H9 (cell line): ENCODE results near the gene DOCK9. TPM values are rescaled to one million over a fixed set of nuclear protein-coding genes. Genes with fewer than 3 reads are reported as not detected.

Experiments used
- DNase-seq: peaks from one replicate; pipeline ENCODE4 v3.0.0-alpha.2; 2017
- H2AFZ ChIP-seq: one replicate; pipeline ENCODE4 v1.6.1; 2013; ENCODE audit warnings: mild to moderate bottlenecking, low read length, control low read depth, moderate library complexity
- H2AK5ac ChIP-seq: 2 replicates; pipeline ENCODE4 v1.6.1; 2013; ENCODE audit warnings: low read length, control low read depth, mixed read lengths; ENCODE audit not compliant: insufficient read length
- H2BK120ac ChIP-seq: one replicate; pipeline ENCODE4 v1.6.1; 2013; ENCODE audit warnings: low read depth, mild to moderate bottlenecking, low read length, control low read depth, inconsistent platforms; ENCODE audit not compliant: poor library complexity, severe bottlenecking
- H2BK12ac ChIP-seq: 2 replicates; pipeline ENCODE4 v1.6.1; 2013; ENCODE audit warnings: low read length, control low read depth, mixed read lengths, low read depth; ENCODE audit not compliant: insufficient read length
- H2BK15ac ChIP-seq: 2 replicates; pipeline ENCODE4 v1.6.1; 2013; ENCODE audit warnings: low read depth, low read length, control low read depth
- H2BK20ac ChIP-seq: one replicate; pipeline ENCODE4 v1.6.1; 2013; ENCODE audit warnings: low read depth, mild to moderate bottlenecking, low read length, control low read depth, inconsistent platforms; ENCODE audit not compliant: poor library complexity, severe bottlenecking
- H2BK5ac ChIP-seq: 2 replicates; pipeline ENCODE4 v1.6.1; 2013; ENCODE audit warnings: low read length, control low read depth, mixed read lengths; ENCODE audit not compliant: insufficient read length
- H3K14ac ChIP-seq: 2 replicates; pipeline ENCODE4 v1.6.1; 2013; ENCODE audit warnings: low read length, control low read depth; ENCODE audit not compliant: insufficient read depth
- H3K18ac ChIP-seq: 2 replicates; pipeline ENCODE4 v1.6.1; 2013; ENCODE audit warnings: low read depth, mild to moderate bottlenecking, mixed read lengths, low read length, control low read depth; ENCODE audit not compliant: insufficient read length
- H3K23ac ChIP-seq: 2 replicates; pipeline ENCODE4 v1.6.1; 2013; ENCODE audit warnings: low read length, control low read depth, mixed read lengths, low read depth; ENCODE audit not compliant: insufficient read length
- H3K23me2 ChIP-seq: 2 replicates; pipeline ENCODE4 v1.6.1; 2013; ENCODE audit warnings: low read depth, mild to moderate bottlenecking, mixed read lengths, low read length, control low read depth; ENCODE audit not compliant: insufficient read length, poor library complexity, severe bottlenecking
- H3K27ac ChIP-seq: 2 replicates; pipeline ENCODE4 v1.5.1; 2013; ENCODE audit warnings: low read length, control low read depth, mixed read lengths, low read depth; ENCODE audit not compliant: insufficient read length
- H3K27me3 ChIP-seq: 2 replicates; pipeline ENCODE4 v1.6.1; 2013; ENCODE audit warnings: low read length, control low read depth, inconsistent platforms; ENCODE audit not compliant: insufficient read depth
- H3K4ac ChIP-seq: 2 replicates; pipeline ENCODE4 v1.6.1; 2013; ENCODE audit warnings: low read depth, mild to moderate bottlenecking, control low read depth, inconsistent platforms, low read length, moderate library complexity
- H3K4me1 ChIP-seq: 2 replicates; pipeline ENCODE4 v1.6.1; 2013; ENCODE audit warnings: low read length, control low read depth, inconsistent platforms; ENCODE audit not compliant: insufficient read depth
- H3K4me2 ChIP-seq: 2 replicates; pipeline ENCODE4 v1.6.1; 2013; ENCODE audit warnings: low read length, control low read depth, mixed read lengths; ENCODE audit not compliant: insufficient read length, insufficient read depth
- H3K56ac ChIP-seq: 2 replicates; pipeline ENCODE4 v1.6.1; 2013; ENCODE audit warnings: low read depth, mild to moderate bottlenecking, mixed read lengths, low read length, control low read depth; ENCODE audit not compliant: insufficient read length
- H3K79me1 ChIP-seq: 2 replicates; pipeline ENCODE4 v1.6.1; 2013; ENCODE audit warnings: low read depth, mild to moderate bottlenecking, moderate library complexity, low read length, control low read depth, inconsistent platforms; ENCODE audit not compliant: insufficient read depth, poor library complexity, severe bottlenecking
- H3K79me2 ChIP-seq: 2 replicates; pipeline ENCODE4 v1.6.1; 2013; ENCODE audit warnings: low read length, control low read depth, inconsistent platforms; ENCODE audit not compliant: insufficient read depth
- H3K9ac ChIP-seq: 2 replicates; pipeline ENCODE4 v1.6.1; 2013; ENCODE audit warnings: low read length, control low read depth, mixed read lengths; ENCODE audit not compliant: insufficient read length; ENCODE audit errors: extremely low read depth
- H3K9me3 ChIP-seq: one replicate; pipeline ENCODE4 v1.6.1; 2013; ENCODE audit warnings: low read depth, low read length, inconsistent platforms; ENCODE audit not compliant: control insufficient read depth
- H3T11ph ChIP-seq: one replicate; pipeline ENCODE4 v1.6.1; 2013; ENCODE audit warnings: mild to moderate bottlenecking, low read length, control low read depth, inconsistent platforms
- H4K20me1 ChIP-seq: one replicate; pipeline ENCODE4 v1.6.1; 2013; ENCODE audit not compliant: control insufficient read depth, insufficient read length, insufficient read depth
- H4K5ac ChIP-seq: 2 replicates; pipeline ENCODE4 v1.6.1; 2013; ENCODE audit warnings: low read depth, mild to moderate bottlenecking, mixed read lengths, low read length, control low read depth; ENCODE audit not compliant: insufficient read length
- H4K8ac ChIP-seq: replicated peaks from 2 replicates; pipeline ENCODE4 v1.6.1; 2013; ENCODE audit warnings: low read length, control low read depth, mixed read lengths, low read depth; ENCODE audit not compliant: insufficient read length
- H4K91ac ChIP-seq: 2 replicates; pipeline ENCODE4 v1.6.1; 2013; ENCODE audit warnings: low read depth, mild to moderate bottlenecking, moderate library complexity, mixed read lengths, low read length, control low read depth; ENCODE audit not compliant: insufficient read length
- H3K27ac Mint-ChIP-seq, 3 experiments: 2 replicates in 2 of 3; 3 replicates in 1 of 3; pipeline ENCODE4 v1.8.0; 2020 to 2021; ENCODE audit warnings: mixed read lengths in 3 of 3, mild to moderate bottlenecking in 1 of 3, moderate library complexity in 1 of 3
- H3K27me3 Mint-ChIP-seq: 2 replicates; pipeline ENCODE4 v1.8.0; 2021; ENCODE audit warnings: low read depth, mild to moderate bottlenecking, moderate library complexity, mixed read lengths
- H3K36me3 Mint-ChIP-seq, 3 experiments: 2 replicates in 2 of 3; 3 replicates in 1 of 3; pipeline ENCODE4 v1.8.0; 2020 to 2021; ENCODE audit warnings: low read depth in 3 of 3, mixed read lengths in 3 of 3; ENCODE audit not compliant: insufficient read depth in 1 of 3
- H3K4me1 Mint-ChIP-seq, 2 experiments: 2 replicates each; pipeline ENCODE4 v1.8.0; 2020; ENCODE audit warnings: mixed read lengths in 2 of 2
- H3K4me3 Mint-ChIP-seq, 2 experiments: 2 replicates in 1 of 2; 3 replicates in 1 of 2; pipeline ENCODE4 v1.8.0; 2020 to 2021; ENCODE audit warnings: mild to moderate bottlenecking in 2 of 2, mixed read lengths in 2 of 2, moderate library complexity in 1 of 2
- H3K9me3 Mint-ChIP-seq, 2 experiments: 2 replicates in 1 of 2; 3 replicates in 1 of 2; pipeline ENCODE4 v1.8.0; 2020; ENCODE audit warnings: mild to moderate bottlenecking in 2 of 2, mixed read lengths in 2 of 2, moderate library complexity in 1 of 2
- CTCF ChIP-seq: fragments of 200-600 bp; sonication (generic); conservative IDR thresholded peaks from 3 replicates; pipeline ENCODE4 v1.8.0; 2021; ENCODE audit warnings: antibody characterized with exemption, mild to moderate bottlenecking
- WGBS: extraction: QIAGEN DNeasy Blood & Tissue Kit; methylation state at CpG from one replicate; pipeline ENCODE4 v1.1.7; 2013; ENCODE audit warnings: missing lambda C conversion rate, low lambda C conversion rate, mixed read lengths; ENCODE audit not compliant: insufficient read length; ENCODE audit errors: extremely low coverage; 5-methylcytosine and 5-hydroxymethylcytosine counted together
- long read RNA-seq: library from polyadenylated mRNA; unstranded; transcript quantifications from one replicate; pipeline ENCODE4 v2.0.0, GENCODE V29; 2020
- total RNA-seq: library from RNA; stranded (reverse); gene quantifications from 2 replicates; pipeline ENCODE4 v1.2.1, GENCODE V29; 2021

DOCK9 gene
- total RNA-seq: 19.0 and 23.0 TPM in 2 replicates
- long read RNA-seq, partial matches to known transcripts: 1 of 6 reads
- long read RNA-seq, other reads (novel, unspliced or antisense): 5 of 6 reads

- no peak within 1 kb of the TSS for H3K18ac ChIP-seq
- Mint-ChIP-seq H3K27me3 (no peaks in the 10 kb centered on the region), H3K27ac (peak within 1 kb of the TSS in 2 of 3 experiments; percentile 9 to 50; a peak in 4 of 7 replicates), H3K9me3 (no peaks in the 10 kb centered on the region), H3K4me1 (peaks cover 30 to 35% of the 10 kb centered on the region in 2 experiments), H3K4me3 (no peak within 1 kb of the TSS; a peak in 2 of 5 replicates), H3K36me3 (no peaks in the 10 kb centered on the region)
- H4K8ac ChIP-seq: no peak within 1 kb of the TSS
- no peak within 1 kb of the TSS for H3K23ac ChIP-seq
- H3K9me3 ChIP-seq: no peaks in the 10 kb centered on the region
- no peak within 1 kb of the TSS for H3K4ac ChIP-seq
- no peak within 1 kb of the TSS for H4K91ac ChIP-seq
- H3K79me2 ChIP-seq: no peaks in the 10 kb centered on the region
- no peak within 1 kb of the TSS; the same call in 1 of the 2 replicates for H3K14ac ChIP-seq
- no peaks in the 10 kb centered on the region for H4K20me1 ChIP-seq
- H2BK5ac ChIP-seq: no peak within 1 kb of the TSS
- TF ChIP-seq CTCF: no peak
- no peak within 1 kb of the TSS for H3K56ac ChIP-seq
- no peak within 1 kb of the TSS for H4K5ac ChIP-seq
- no peak within 1 kb of the TSS for H2BK12ac ChIP-seq
- H3K27me3 ChIP-seq: no peaks in the 10 kb centered on the region
- H2BK15ac ChIP-seq: no peak within 1 kb of the TSS
- peaks cover 9% of the 10 kb centered on the region; the same call in 1 of the 2 replicates for H3K4me1 ChIP-seq
- no CpG with 5 or more reads among the region's 16 CpGs for WGBS
- H3K27ac ChIP-seq: no peak within 1 kb of the TSS
- no peaks in the 10 kb centered on the region for H3K23me2 ChIP-seq
- H3K4me2 ChIP-seq: no peak within 1 kb of the TSS
- no peak within 1 kb of the TSS for H2BK20ac ChIP-seq
- no peak within 1 kb of the TSS for H3K9ac ChIP-seq
- H2AFZ ChIP-seq: no peak within 1 kb of the TSS
- H2AK5ac ChIP-seq: no peak within 1 kb of the TSS
- H3T11ph ChIP-seq: no peak within 1 kb of the TSS
- no peak within 1 kb of the TSS for H2BK120ac ChIP-seq
- peak; percentile 63 for DNase-seq
- H3K79me1 ChIP-seq: no peaks in the 10 kb centered on the region
Measured at GRCh38 chr13:98977568-98978265, at the start of gene DOCK9. Gene DOCK9 (minus strand): TSS chr13:98978064. CDS start chr13:98977909, 155 bp downstream.
